NCI-H748 (cell line): ENCODE results near the gene VASP.

Experiments
- DNase-seq: peaks from one replicate; lab custom pipeline; 2025; ENCODE audit not compliant: unreplicated experiment; lab: John Stamatoyannopoulos, UW

VASP gene

DNA sequence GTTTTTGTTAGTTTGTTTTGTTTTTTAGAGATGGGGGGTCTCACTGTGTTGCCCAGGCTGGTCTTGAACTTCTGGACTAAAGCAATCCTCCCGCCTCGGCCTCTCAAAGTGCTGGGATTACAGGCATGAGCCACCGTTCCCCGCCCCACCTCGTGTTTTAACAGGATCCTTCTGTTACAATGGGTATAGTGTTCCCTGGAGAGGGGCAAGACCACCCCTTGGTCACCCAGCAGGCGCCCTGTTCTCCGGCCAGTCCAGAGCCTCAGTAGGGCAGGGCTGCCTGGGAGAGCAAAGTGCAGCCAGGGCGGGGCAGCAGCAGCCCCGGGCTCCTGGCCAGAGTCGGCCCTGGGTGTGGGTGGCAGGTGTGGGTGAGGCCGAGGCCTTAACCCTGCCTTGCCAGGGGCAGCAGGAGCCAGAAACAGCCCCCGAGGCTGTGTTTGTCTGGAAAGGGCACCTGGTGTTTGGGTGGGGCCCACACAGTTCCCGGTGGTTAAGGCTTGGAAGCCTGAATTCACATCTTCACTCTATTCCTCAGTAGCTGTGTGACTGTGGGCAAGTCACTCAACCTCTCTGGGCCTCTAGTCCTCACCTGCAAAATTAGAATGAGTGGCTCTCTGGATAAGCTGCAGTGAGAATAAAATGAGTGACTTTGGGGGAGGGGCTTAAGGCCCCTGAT lies 7.2 kb downstream of the VASP start:
- peak; percentile 23 for DNase-seq

DNA sequence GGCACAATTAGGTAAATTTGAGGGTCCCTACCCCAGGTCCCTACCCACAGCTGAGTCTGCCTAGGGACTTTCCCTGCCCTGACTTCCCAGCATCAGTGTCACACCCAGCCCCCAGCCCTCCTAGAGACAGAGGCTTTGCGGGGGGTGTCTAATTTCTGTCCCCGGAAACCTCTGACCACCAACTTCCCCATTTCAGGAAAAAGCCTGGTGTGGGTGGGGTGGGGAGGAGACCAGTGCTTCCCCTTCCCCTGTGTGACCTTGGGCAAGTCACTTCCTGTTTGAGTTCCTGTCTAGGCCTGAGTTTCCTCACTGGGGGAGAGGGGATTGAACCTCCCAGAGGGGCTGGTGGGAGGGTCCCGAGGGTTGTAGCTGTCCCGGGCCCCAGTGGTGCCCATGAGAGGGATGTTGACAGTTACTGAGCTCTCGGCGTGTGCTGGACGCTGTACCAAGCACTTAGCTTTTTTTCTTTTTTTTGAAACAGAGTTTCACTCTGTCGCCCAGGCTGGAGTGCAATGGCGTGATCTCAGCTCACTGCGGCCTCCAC lies 7.9 kb downstream of the VASP start:
- no peak for DNase-seq

DNA sequence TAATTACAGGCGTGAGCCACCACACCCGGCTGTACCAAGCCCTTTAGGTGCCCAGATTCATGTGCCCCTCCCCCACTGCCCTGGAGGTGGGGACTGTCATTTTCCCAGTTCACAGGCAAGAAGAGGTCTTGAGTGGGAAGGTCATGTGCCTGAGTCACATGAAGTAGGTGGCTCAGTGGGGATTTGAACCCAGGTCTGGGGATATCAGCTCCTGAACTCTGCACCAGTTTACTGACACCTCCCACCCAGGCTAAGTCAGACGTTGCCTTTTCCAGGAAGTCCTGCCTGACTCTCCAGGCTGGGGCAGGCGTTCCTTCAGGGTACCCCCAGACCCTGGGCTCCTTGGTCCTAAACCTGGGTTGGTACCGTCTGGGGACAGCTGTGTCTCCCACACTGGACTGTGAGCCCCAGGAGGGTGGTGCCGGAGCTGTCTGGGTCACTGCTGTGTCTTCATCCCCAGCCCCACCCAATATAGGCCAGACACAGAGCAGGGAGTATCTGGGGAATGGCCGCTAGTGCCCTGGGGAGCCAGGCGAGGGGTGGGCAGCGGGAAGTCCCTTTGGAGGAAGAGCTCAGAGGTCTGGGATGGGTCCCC lies 8.6 kb downstream of the VASP start:
- DNase-seq = no peak

DNA sequence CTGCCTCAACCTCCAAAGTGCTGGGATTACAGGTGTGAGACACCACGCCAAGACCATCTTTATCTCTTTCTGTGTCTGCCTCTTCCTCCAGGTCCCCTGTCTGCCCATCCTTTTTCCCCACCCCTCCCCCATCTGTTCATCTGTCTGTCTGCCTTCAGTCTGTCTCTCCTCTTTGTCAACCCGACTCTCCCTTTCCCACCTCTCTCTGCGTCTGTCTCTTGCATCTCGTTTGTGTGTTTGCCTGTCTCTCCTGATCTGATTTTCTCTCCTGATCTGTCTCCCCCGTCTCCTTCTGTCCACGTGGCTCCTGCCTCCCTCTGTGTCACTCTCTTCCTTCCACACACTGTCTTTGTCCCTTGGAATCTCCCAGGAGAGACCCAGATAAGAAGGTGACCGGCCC lies 10.0 kb downstream of the VASP start:
- DNase-seq = no peak

DNA sequence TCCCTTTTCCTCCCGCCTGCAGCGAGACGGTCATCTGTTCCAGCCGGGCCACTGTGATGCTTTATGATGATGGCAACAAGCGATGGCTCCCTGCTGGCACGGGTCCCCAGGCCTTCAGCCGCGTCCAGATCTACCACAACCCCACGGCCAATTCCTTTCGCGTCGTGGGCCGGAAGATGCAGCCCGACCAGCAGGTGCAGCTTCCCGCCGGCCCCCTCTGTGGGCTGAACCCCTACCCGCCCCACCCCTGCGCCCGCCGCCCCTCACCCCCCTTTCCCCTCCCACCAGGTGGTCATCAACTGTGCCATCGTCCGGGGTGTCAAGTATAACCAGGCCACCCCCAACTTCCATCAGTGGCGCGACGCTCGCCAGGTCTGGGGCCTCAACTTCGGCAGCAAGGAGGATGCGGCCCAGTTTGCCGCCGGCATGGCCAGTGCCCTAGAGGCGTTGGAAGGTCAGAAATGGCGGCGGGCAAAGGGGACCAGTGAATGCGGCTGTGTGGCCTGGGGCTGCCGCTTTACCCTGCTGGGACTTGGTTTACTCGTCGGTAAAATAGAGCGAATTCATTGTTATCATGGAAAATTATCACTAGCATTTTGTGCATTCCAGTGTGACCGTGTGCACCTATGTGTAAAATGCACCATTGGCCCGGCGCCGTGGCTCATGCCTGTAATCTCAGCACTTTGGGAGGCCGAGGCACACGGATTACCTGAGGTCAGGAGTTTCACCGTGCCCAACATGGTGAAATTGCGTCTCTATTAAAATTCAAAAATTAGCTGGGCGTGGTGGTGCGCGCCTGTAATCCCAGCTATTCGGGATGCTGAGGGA lies 10.6 kb downstream of the VASP start:
- no peak for DNase-seq

DNA sequence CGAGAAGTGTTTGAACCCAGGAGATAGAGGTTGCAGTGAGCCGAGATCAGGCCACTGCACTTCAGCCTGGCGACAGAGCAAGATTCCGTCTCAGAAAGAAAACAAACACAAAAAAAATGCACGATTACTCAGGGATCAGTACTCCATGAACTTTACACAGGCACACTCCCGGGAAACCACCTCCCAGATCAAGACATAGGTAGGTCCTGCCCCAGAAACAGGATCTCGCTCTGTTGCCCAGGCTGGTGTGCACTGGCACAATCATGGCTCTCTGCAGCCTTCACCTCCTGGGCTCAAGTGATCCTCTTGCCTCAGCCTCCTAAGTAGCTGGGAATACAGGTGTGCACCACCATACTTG lies 11.2 kb downstream of the VASP start:
- DNase-seq = no peak

DNA sequence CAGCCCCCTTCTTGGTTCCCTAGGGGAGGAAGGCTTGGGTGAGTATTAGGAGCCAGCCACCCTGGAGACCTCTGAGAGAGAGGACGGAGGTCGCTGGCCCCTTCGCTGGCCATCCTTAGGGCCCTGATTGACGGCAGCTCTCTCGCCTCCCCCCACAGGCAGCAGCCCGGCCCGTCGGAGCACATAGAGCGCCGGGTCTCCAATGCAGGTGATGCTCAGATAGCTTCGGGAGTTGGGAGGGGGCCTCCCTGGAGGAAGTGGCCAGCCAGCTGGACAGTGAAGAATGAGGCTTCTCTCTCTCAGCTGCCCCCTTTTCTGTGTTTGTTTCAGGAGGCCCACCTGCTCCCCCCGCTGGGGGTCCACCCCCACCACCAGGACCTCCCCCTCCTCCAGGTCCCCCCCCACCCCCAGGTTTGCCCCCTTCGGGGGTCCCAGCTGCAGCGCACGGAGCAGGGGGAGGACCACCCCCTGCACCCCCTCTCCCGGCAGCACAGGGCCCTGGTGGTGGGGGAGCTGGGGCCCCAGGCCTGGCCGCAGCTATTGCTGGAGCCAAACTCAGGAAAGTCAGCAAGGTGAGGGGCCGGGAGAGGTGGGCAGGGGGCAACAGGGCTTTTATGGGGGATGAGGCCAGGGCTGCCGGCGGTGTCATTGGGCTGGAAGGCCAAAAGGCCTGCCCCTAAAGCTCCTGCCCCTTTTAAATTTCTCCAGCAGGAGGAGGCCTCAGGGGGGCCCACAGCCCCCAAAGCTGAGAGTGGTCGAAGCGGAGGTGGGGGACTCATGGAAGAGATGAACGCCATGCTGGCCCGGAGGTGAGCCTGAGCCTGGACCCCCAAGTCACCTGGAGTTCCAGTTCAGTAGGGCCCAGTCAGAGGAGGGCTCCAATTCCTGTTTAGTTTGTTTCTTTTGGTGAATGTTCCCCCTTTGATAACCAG lies 15.0 kb downstream of the VASP start:
- DNase-seq = no peak

DNA sequence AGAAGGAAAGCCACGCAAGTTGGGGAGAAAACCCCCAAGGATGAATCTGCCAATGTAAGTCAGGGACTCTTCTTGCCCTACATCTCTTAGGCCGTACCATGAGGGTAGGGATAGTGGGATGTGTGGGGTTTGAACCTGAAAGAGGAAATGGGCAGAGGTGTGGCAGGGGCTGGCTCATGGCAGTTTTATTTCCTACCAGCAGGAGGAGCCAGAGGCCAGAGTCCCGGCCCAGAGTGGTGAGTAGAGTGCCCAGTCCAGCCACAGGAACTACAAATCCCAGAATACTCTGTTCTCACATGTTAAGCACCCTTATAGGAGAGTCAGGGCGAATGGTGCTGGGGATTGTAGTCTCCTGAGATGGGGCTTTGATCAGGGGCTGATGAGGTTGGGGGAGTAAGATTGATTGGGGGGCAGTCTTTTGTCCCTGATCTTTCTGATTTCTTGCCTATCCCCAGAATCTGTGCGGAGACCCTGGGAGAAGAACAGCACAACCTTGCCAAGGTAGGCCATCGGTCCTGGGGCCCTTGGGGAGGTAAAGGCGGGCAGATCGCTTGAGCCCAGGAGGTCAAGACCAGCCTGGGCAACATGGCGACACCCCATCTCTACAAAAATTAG lies 16.5 kb downstream of the VASP start:
- peak; percentile 91 for DNase-seq

DNA sequence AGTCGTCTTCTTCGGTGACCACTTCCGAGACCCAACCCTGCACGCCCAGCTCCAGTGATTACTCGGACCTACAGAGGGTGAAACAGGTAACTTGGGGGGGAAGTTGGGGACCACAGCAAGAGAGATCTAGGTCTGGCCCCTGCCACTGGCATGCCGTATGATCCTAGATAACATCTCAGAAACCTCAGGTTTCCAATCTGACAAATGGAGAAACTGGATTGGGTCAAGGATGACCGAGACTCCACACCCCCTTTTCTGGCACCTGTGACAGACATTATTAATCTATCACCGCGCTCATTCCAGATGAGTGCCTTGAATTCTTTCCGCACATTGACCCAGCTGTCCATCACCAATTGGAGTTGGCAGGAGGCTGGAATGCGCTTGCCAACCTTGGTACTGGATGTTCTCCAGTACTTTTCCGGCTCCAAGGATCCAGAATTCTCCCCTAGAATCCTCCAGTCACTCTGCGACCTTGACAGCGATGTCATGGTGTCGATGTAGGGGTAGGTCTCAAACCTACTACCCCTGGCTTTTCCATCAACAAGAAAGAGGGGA lies 17.4 kb downstream of the VASP start:
- no peak for DNase-seq

DNA sequence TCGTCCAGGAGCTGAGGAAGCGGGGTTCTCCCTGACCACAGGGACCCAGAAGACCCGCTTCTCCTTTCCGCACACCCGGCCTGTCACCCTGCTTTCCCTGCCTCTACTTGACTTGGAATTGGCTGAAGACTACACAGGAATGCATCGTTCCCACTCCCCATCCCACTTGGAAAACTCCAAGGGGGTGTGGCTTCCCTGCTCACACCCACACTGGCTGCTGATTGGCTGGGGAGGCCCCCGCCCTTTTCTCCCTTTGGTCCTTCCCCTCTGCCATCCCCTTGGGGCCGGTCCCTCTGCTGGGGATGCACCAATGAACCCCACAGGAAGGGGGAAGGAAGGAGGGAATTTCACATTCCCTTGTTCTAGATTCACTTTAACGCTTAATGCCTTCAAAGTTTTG lies 18.9 kb downstream of the VASP start:
- peak; percentile 83 for DNase-seq

DNA sequence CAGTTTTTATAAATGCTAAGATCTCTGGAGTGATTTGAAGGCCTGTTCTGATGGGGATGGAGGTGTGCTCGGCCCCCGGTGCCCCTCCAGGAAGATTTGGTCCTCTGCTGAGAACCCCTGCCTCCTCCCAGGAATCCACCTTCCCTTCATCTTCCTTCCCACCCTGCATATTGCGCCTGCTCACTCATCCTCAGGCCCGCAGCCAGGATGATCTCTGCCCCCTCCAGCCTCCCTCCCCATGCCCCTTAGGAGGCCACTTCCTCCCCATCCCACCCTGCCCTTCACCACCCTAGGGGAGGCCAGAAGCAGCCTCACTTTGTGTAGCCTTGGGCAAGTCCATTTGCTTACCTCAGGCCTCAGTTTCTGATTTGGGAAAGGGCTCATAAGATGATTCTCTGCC lies 19.7 kb downstream of the VASP start:
- DNase-seq = no peak

DNA sequence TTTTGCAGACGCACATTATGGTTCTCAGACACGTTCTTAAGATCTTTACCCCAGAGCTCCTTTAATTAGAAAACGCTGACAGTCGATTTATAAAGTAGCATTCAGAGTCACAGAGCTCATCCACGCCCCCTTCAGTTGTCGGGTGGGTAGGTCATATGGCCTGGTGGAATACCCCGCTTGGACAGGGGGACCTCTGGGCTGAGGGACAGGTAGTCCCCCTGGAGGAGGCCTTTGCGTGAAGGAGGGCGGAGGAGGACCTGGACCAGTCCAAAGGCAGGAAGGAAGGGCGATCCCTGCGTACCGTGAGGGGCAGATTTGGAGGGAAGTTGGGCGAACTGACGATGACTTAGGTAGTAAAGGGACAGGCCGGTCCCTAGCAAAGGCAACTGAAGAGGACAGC lies 20.5 kb downstream of the VASP start:
- no peak for DNase-seq

DNA sequence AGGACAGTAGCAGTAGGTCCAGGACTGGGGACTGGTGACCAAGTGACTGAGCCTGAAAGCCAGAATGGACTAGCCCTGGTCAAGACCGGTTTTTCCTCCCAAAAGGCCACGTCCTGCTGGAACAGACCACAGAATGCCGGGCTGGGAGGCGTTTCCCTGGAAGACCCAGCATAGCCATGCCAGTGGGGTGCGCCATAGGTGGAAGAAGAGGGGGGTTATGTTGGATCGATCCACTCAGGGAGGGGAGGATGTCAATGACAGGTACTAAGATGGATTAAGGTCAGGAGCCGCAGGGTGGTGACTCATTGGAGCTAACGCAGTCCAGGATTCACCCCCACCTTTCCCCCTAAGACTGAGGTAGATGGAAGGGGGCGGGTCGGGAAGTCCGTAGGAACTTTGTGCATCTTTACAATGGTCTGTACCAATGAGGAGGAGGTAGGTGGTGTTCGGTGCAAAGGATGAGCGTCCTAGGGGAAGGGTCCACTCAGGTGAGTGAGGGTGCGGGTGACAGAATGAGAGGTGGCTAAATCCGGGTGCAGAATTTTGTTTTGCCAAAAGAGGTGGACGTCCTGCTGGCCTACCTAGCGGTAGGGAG lies 21.0 kb downstream of the VASP start:
- DNase-seq = peak; percentile 82

DNA sequence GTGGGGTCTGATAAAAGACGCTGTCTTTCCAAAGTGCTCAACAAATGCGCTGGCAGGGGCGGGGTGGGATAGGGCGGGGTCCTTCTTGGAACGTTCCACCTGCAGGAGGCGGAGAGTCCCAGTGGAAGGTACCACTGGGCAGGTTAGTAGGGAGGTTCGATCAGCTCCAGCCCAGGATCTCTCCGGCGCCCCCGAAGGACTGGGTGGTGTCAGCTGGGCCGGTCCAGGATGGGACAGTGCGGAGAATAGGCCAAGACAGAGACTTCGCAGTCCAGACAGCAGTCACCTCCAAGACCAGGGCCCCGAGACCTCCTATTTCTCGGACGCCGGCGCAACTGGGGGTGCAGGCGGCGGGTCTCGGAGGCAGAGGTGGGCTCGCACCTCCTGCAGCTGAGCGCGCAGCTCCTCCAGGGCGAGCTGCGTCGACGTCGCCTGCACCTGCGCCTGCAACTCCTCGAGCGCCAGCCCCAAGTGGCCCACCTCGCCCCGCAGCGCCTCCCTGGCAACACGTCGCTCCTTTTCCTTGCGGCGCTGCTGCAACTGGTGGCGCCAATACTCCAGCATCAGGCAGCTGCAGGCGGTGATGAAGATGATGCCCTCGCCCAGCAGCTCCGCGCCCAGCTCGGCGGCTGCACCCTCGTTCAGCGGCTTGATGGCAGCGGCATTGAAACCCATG lies 21.6 kb downstream of the VASP start:
- peak; percentile 94 for DNase-seq

DNA sequence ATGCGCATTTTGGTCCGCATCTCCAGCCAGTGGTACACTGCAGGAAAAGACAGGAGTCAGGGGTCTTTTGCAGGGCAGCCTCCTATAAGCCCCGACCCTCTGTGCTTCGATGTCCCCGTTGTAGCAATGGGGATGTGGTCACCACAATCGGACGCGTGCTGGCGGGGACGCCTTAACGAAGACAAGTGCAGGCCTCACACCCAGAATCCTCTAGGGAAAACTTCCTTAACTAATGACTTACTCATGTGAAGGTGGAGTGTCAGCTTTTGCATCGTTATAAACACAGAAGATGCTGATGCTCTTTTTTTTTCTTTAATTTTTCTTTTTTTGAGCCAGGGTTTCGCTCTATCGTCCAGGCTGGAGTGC lies 22.1 kb downstream of the VASP start:
- DNase-seq = no peak

DNA sequence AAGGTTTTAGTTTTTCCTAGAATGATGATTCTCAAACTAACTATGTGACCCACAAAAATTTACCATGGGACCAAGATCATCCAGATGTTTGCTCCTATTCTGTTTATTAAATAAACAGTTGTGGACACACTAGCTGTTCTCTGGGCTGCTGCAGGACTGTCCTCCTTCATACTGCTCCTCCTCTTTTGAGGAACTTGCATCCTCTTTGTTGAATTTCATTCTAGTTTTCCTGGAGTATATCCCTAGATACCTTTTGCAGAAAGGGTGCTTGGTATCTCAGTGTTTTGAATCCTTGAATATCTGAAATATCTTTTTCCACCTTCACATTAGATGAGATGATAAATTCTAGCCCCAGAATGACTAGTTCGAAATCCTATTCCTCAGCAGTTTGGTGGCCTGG lies 24.1 kb downstream of the VASP start:
- no peak for DNase-seq

DNA sequence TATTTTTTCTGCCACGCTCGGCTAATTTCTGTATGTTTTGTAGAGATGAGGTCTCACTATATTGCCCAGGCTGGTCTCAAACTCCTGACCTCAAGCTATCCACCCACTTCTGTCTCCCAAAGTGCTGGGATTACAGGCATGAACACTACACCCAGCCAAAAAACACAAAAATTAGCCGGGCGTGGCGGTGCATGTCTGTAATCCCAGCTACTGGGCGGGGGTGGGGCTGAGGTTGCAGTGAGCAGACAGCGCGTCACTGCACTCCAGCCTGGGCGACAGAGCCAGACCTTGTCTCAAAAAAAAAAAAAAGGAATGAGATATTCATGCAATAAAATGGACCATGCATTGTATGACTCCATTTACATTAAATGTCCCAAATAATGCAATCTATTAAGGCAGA lies 32.2 kb downstream of the VASP start:
- DNase-seq = no peak

DNA sequence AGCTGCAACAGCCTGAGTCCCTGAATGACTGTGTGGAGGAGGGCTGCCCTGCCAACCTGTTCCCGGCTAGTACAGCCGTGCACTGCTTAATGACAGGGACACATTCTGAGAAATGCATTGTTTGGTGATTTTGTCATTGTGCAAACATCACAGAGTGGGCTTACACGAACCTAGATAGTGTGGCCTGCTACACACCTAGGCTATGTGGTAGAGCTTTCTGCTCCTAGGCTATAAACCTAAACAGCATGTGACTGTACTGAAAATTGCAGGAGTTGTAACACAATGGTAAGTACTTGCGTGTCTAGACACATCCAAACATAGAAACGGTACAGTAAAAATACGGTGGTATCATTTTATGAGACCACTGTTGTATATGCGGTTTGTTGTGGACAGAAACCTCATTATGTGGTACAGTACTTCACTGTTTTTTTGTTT lies 35.0 kb downstream of the VASP start:
- peak; percentile 46 for DNase-seq

DNA sequence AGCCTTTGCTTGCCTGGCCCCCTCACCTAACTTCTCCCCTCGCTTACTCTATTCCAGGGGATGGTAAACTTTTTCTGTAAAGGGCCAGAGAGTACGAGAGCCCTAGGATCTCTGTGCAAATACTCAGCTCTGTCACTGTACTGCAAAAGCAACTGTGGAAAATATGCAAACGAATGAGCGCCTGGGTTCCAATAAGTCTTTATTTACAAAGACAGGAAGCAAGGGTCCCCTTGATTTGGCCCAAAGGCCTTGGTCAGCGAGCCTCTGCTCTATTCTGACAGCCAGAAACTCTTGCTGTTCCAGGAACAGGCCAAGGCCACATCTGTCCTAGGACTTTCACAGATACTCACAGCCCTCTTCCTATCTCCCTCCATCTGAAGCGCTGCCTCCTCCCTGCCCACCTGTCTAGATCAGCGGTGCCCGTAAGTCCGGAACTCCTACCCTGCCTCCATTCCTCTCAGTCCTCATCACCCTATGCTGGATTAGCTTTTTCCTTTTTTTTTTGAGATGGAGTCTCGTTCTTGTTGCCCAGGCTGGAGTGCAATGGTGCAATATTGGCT lies 40.0 kb downstream of the VASP start:
- no peak for DNase-seq
